Endodermal cell (in vitro differentiated cells): ENCODE results near the gene MRGPRD. TPM values are rescaled to one million over a fixed set of nuclear protein-coding genes. Genes with fewer than 3 reads are reported as not detected.
A peak's percentile ranks its signal among the peaks of the same experiment; 100 is the strongest.

ENCODE experiments used
- DNase-seq: peaks from one replicate; pipeline ENCODE4 v3.0.0-alpha.2; 2017
- H3K27ac ChIP-seq: 2 replicates; pipeline ENCODE4 v1.5.1; 2013; ENCODE audit warnings: mild to moderate bottlenecking, low read depth, low read length, moderate library complexity
- H3K27me3 ChIP-seq: 2 replicates; pipeline ENCODE4 v1.6.1; 2013; ENCODE audit warnings: mild to moderate bottlenecking, low read length, moderate library complexity; ENCODE audit not compliant: insufficient read depth, control insufficient read depth, poor library complexity, severe bottlenecking
- H3K36me3 ChIP-seq: 2 replicates; pipeline ENCODE4 v1.7.0; 2013; ENCODE audit warnings: mild to moderate bottlenecking, low read length, moderate library complexity; ENCODE audit not compliant: control insufficient read depth, insufficient read depth
- H3K4me1 ChIP-seq: one replicate; pipeline ENCODE4 v1.7.0; 2013; ENCODE audit warnings: low read length; ENCODE audit not compliant: control insufficient read depth, insufficient read depth
- H3K4me3 ChIP-seq: 2 replicates; pipeline ENCODE4 v1.5.1; 2013; ENCODE audit warnings: mild to moderate bottlenecking, low read length, moderate library complexity
- H3K9ac ChIP-seq: 2 replicates; pipeline ENCODE4 v1.6.1; 2013; ENCODE audit warnings: mild to moderate bottlenecking, low read length, moderate library complexity; ENCODE audit not compliant: poor library complexity, severe bottlenecking; ENCODE audit errors: extremely low read depth
- H3K9me3 ChIP-seq: 2 replicates; pipeline ENCODE4 v1.6.1; 2013; ENCODE audit warnings: mild to moderate bottlenecking, low read length, moderate library complexity; ENCODE audit not compliant: control insufficient read depth
- H3K27ac Mint-ChIP-seq: 2 replicates; pipeline ENCODE4 v1.8.0; 2020; ENCODE audit warnings: mixed read lengths
- H3K27me3 Mint-ChIP-seq: 2 replicates; pipeline ENCODE4 v1.8.0; 2021; ENCODE audit warnings: mild to moderate bottlenecking, mixed read lengths; ENCODE audit not compliant: insufficient read depth
- H3K36me3 Mint-ChIP-seq: 2 replicates; pipeline ENCODE4 v1.8.0; 2020; ENCODE audit warnings: low read depth, mixed read lengths
- H3K4me1 Mint-ChIP-seq: 2 replicates; pipeline ENCODE4 v1.8.0; 2020; ENCODE audit warnings: mixed read lengths
- H3K4me3 Mint-ChIP-seq: 2 replicates; pipeline ENCODE4 v1.8.0; 2020; ENCODE audit warnings: mild to moderate bottlenecking, moderate library complexity, mixed read lengths
- H3K9me3 Mint-ChIP-seq: 2 replicates; pipeline ENCODE4 v1.8.0; 2020; ENCODE audit warnings: mild to moderate bottlenecking, mixed read lengths
- WGBS, 2 experiments: methylation state at CpG; one replicate each; pipeline versions ENCODE4 v1.1.5 to v1.1.7; 2013; ENCODE audit warnings: missing lambda C conversion rate in 2 of 2, mixed read lengths in 1 of 2; ENCODE audit not compliant: insufficient coverage in 1 of 2, insufficient read length in 1 of 2; 5-methylcytosine and 5-hydroxymethylcytosine counted together
- total RNA-seq, 2 donors: library from RNA; stranded (reverse); fragmentation: NEBNext Ultra II Directional in 1 of 2; extraction: Animal tissue kit (Norgen Biotek cat#: 25700) in 1 of 2; gene quantifications; 2 replicates in 1 of 2; 3 replicates in 1 of 2; pipeline ENCODE4 v1.2.1, GENCODE V29; 2021
- TF ChIP-seq, protein P1 (sequence below): fragments of 200-600 bp; sonication (generic); conservative IDR thresholded peaks from 2 replicates; pipeline ENCODE4 v1.5.0; 2021; ENCODE audit warnings: antibody characterized with exemption, mild to moderate bottlenecking

The MRGPRD gene
- total RNA-seq, 2 donors from 2014 or later, result not detected

- H3K4me3 ChIP-seq, result no peak overlapping the region
- Mint-ChIP-seq H3K9me3 (no peaks in the 10 kb centered on the region), H3K4me3 (no peak overlapping the region), H3K27me3 (peaks cover 3% of the 10 kb centered on the region), H3K36me3 (no peaks in the 10 kb centered on the region), H3K27ac (no peak overlapping the region), H3K4me1 (peaks cover 9% of the 10 kb centered on the region)
- H3K9ac ChIP-seq, result no peak overlapping the region
- WGBS, 2 experiments, result 89 to 94% methylated on average over 4 to 10 of the region's 10 CpGs
- H3K27me3 ChIP-seq, result no peaks in the 10 kb centered on the region
- no peaks in the 10 kb centered on the region for H3K9me3 ChIP-seq
- peaks cover 8% of the 10 kb centered on the region for H3K4me1 ChIP-seq
- no peaks in the 10 kb centered on the region for H3K36me3 ChIP-seq
- no peak for DNase-seq
- TF ChIP-seq, protein P1, sequence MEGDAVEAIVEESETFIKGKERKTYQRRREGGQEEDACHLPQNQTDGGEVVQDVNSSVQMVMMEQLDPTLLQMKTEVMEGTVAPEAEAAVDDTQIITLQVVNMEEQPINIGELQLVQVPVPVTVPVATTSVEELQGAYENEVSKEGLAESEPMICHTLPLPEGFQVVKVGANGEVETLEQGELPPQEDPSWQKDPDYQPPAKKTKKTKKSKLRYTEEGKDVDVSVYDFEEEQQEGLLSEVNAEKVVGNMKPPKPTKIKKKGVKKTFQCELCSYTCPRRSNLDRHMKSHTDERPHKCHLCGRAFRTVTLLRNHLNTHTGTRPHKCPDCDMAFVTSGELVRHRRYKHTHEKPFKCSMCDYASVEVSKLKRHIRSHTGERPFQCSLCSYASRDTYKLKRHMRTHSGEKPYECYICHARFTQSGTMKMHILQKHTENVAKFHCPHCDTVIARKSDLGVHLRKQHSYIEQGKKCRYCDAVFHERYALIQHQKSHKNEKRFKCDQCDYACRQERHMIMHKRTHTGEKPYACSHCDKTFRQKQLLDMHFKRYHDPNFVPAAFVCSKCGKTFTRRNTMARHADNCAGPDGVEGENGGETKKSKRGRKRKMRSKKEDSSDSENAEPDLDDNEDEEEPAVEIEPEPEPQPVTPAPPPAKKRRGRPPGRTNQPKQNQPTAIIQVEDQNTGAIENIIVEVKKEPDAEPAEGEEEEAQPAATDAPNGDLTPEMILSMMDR, result no peak
- H3K27ac ChIP-seq, result no peak overlapping the region
Observed at GRCh38 chr11:69017951-69018350, 37.2 kb upstream of the MRGPRD start.

- whole genome bisulfite sequencing, 2 experiments, result 84 to 87% methylated on average over 6 to 9 of the region's 9 CpGs
- Histone ChIP-seq H3K27me3 (no peaks in the 10 kb centered on the region), H3K27ac (no peak overlapping the region), H3K9me3 (no peaks in the 10 kb centered on the region), H3K4me1 (peaks cover 19% of the 10 kb centered on the region), H3K9ac (no peak overlapping the region), H3K36me3 (no peaks in the 10 kb centered on the region), H3K4me3 (no peak overlapping the region)
- no peaks in the 10 kb centered on the region for H3K36me3 Mint-ChIP-seq
- TF ChIP-seq, protein P1, result no peak
- no peak overlapping the region for H3K4me3 Mint-ChIP-seq
- H3K4me1 Mint-ChIP-seq, result peaks cover 23% of the 10 kb centered on the region
- peaks cover 12% of the 10 kb centered on the region for H3K27me3 Mint-ChIP-seq
- DNase-seq, result no peak
- no peaks in the 10 kb centered on the region for H3K9me3 Mint-ChIP-seq
- no peak overlapping the region for H3K27ac Mint-ChIP-seq
Observed at GRCh38 chr11:69014898-69015549, 34.2 kb upstream of the MRGPRD start.

GRCh38 chr11:69014084-69014851, 33.5 kb upstream of the MRGPRD start:
- WGBS, 2 experiments, result 45 to 58% methylated on average over 20 to 28 of the region's 28 CpGs
- Histone ChIP-seq H3K27me3 (no peaks in the 10 kb centered on the region), H3K36me3 (no peaks in the 10 kb centered on the region), H3K9me3 (no peaks in the 10 kb centered on the region), H3K4me3 (no peak overlapping the region), H3K9ac (no peak overlapping the region), H3K27ac (no peak overlapping the region), H3K4me1 (peaks cover 19% of the 10 kb centered on the region)
- H3K27me3 Mint-ChIP-seq, result peaks cover 13% of the 10 kb centered on the region
- no peak overlapping the region for H3K27ac Mint-ChIP-seq
- TF ChIP-seq, protein P1, result no peak
- H3K4me1 Mint-ChIP-seq, result peaks cover 23% of the 10 kb centered on the region
- no peaks in the 10 kb centered on the region for H3K9me3 Mint-ChIP-seq
- peak; percentile 72 for DNase-seq
- peak overlapping the region; percentile 48 for H3K4me3 Mint-ChIP-seq
- no peaks in the 10 kb centered on the region for H3K36me3 Mint-ChIP-seq
